Chondrocyte (in vitro differentiated cells): ENCODE data around the gene MAPK11. TPM values are rescaled to one million over a fixed set of nuclear protein-coding genes. Genes with fewer than 3 reads are reported as not detected.

ENCODE experiments used
- DNase-seq: peaks from one replicate; pipeline ENCODE4 v3.0.0; 2021; ENCODE audit warnings: mixed read lengths, low spot score
- H3K27ac Mint-ChIP-seq: one replicate; pipeline ENCODE4 v1.8.0; 2021; ENCODE audit warnings: mild to moderate bottlenecking, moderate library complexity, mixed read lengths; ENCODE audit not compliant: unreplicated experiment
- H3K27me3 Mint-ChIP-seq: 2 replicates; pipeline ENCODE4 v1.8.0; 2021; ENCODE audit warnings: low read depth, mixed read lengths
- H3K36me3 Mint-ChIP-seq: 2 replicates; pipeline ENCODE4 v1.8.0; 2021; ENCODE audit warnings: low read depth, mixed read lengths
- H3K4me1 Mint-ChIP-seq: 2 replicates; pipeline ENCODE4 v1.8.0; 2021; ENCODE audit warnings: low read depth, mild to moderate bottlenecking, mixed read lengths
- H3K4me3 Mint-ChIP-seq: one replicate; pipeline ENCODE4 v1.8.0; 2021; ENCODE audit warnings: mild to moderate bottlenecking, moderate library complexity, mixed read lengths; ENCODE audit not compliant: unreplicated experiment
- H3K9me3 Mint-ChIP-seq: 2 replicates; pipeline ENCODE4 v1.8.0; 2021; ENCODE audit warnings: low read depth, mixed read lengths
- CTCF ChIP-seq: fragments of 200-600 bp; sonication (generic); IDR thresholded peaks from 2 replicates; pipeline ENCODE4 v1.5.0; 2021; ENCODE audit warnings: antibody characterized with exemption, mild to moderate bottlenecking, moderate library complexity
- total RNA-seq: library from RNA; stranded (reverse); gene quantifications from 3 replicates; pipeline ENCODE4 v1.2.1, GENCODE V29; 2021

The MAPK11 gene
- total RNA-seq, 1 donor from 2014 or later: 19.9 TPM

- peaks cover 6% of the 10 kb centered on the region for H3K4me1 Mint-ChIP-seq
- no peak for TF ChIP-seq CTCF
- H3K27ac Mint-ChIP-seq: peak overlapping the region; percentile 8
- no peak overlapping the region for H3K4me3 Mint-ChIP-seq
- H3K9me3 Mint-ChIP-seq: no peaks in the 10 kb centered on the region
- peaks cover 11% of the 10 kb centered on the region for H3K36me3 Mint-ChIP-seq
- no peak for DNase-seq
- H3K27me3 Mint-ChIP-seq: no peaks in the 10 kb centered on the region
These were observed 12.4 kb upstream of the MAPK11 start for GRCh38 chr22:50282361-50283155.

GRCh38 chr22:50281957-50282356 is 11.8 kb upstream of the MAPK11 start:
- no peak overlapping the region for H3K4me3 Mint-ChIP-seq
- H3K36me3 Mint-ChIP-seq: peaks cover 15% of the 10 kb centered on the region
- no peak overlapping the region for H3K27ac Mint-ChIP-seq
- no peaks in the 10 kb centered on the region for H3K9me3 Mint-ChIP-seq
- no peak for TF ChIP-seq CTCF
- H3K27me3 Mint-ChIP-seq: no peaks in the 10 kb centered on the region
- DNase-seq: no peak
- H3K4me1 Mint-ChIP-seq: peaks cover 6% of the 10 kb centered on the region

- no peaks in the 10 kb centered on the region for H3K9me3 Mint-ChIP-seq
- DNase-seq: no peak
- H3K4me1 Mint-ChIP-seq: peaks cover 6% of the 10 kb centered on the region
- H3K36me3 Mint-ChIP-seq: peaks cover 15% of the 10 kb centered on the region
- H3K27ac Mint-ChIP-seq: no peak overlapping the region
- H3K27me3 Mint-ChIP-seq: no peaks in the 10 kb centered on the region
- H3K4me3 Mint-ChIP-seq: no peak overlapping the region
- no peak for TF ChIP-seq CTCF
These were observed 11.2 kb upstream of the MAPK11 start for GRCh38 chr22:50281384-50281760.

- no peak overlapping the region for H3K4me3 Mint-ChIP-seq
- TF ChIP-seq CTCF: no peak
- H3K9me3 Mint-ChIP-seq: no peaks in the 10 kb centered on the region
- H3K36me3 Mint-ChIP-seq: peaks cover 14% of the 10 kb centered on the region
- peaks cover 6% of the 10 kb centered on the region for H3K4me1 Mint-ChIP-seq
- H3K27me3 Mint-ChIP-seq: no peaks in the 10 kb centered on the region
- no peak for DNase-seq
- H3K27ac Mint-ChIP-seq: no peak overlapping the region
These were observed 10.7 kb upstream of the MAPK11 start for GRCh38 chr22:50280708-50281383.

GRCh38 chr22:50280022-50280707 is 10.0 kb upstream of the MAPK11 start:
- H3K4me3 Mint-ChIP-seq: no peak overlapping the region
- H3K36me3 Mint-ChIP-seq: peaks cover 16% of the 10 kb centered on the region
- DNase-seq: no peak
- H3K27me3 Mint-ChIP-seq: no peaks in the 10 kb centered on the region
- no peaks in the 10 kb centered on the region for H3K9me3 Mint-ChIP-seq
- no peak overlapping the region for H3K27ac Mint-ChIP-seq
- no peak for TF ChIP-seq CTCF
- H3K4me1 Mint-ChIP-seq: peaks cover 6% of the 10 kb centered on the region
